Skeletal muscle tissue (tissue), 4 donors: Measurements from ENCODE around the gene ARHGEF6. TPM values are rescaled to one million over a fixed set of nuclear protein-coding genes. Genes with fewer than 3 reads are reported as not detected.
A peak's percentile ranks its signal among the peaks of the same experiment; 100 is the strongest.
"Not testable (repeated sequence)": the region's sequence is repeated elsewhere in the genome, so short reads cannot be mapped to it uniquely, and the experiment has no call there.

Experiments
- H3K27ac ChIP-seq: one replicate; pipeline ENCODE4 v1.7.0; 2013; ENCODE audit warnings: mild to moderate bottlenecking, low read depth, low read length, inconsistent platforms
- H3K27me3 ChIP-seq, 3 donors: one replicate each; pipeline ENCODE4 v1.7.0; 2013; ENCODE audit warnings: low read length in 3 of 3; ENCODE audit not compliant: control insufficient read depth in 3 of 3, insufficient read depth in 3 of 3
- H3K36me3 ChIP-seq, 3 donors: one replicate each; pipeline ENCODE4 v1.7.0; 2013; ENCODE audit warnings: low read length in 3 of 3; ENCODE audit not compliant: control insufficient read depth in 3 of 3, insufficient read depth in 3 of 3
- H3K4me1 ChIP-seq, 3 donors: one replicate each; pipeline ENCODE4 v1.7.0; 2013; ENCODE audit warnings: low read length in 3 of 3, mild to moderate bottlenecking in 3 of 3; ENCODE audit not compliant: control insufficient read depth in 3 of 3, insufficient read depth in 3 of 3
- H3K4me3 ChIP-seq, 3 donors: one replicate each; pipeline ENCODE4 v1.7.0; 2013; ENCODE audit warnings: low read length in 3 of 3
- H3K9ac ChIP-seq, 3 donors: one replicate each; pipeline ENCODE4 v1.7.0; 2013; ENCODE audit warnings: low read length in 3 of 3, mild to moderate bottlenecking in 3 of 3, moderate library complexity in 2 of 3, low read depth in 1 of 3
- H3K9me3 ChIP-seq, 3 donors: one replicate each; pipeline ENCODE4 v1.7.0; 2013; ENCODE audit warnings: low read length in 3 of 3; ENCODE audit not compliant: control insufficient read depth in 3 of 3
- total RNA-seq: library from RNA; depleted of rRNA; stranded (reverse); fragments of >200 nt; gene quantifications from one replicate; pipeline ENCODE4 v1.2.3, GENCODE V29; 2014
- donor health status: Osteomylitis.

Gene ARHGEF6, protein sequence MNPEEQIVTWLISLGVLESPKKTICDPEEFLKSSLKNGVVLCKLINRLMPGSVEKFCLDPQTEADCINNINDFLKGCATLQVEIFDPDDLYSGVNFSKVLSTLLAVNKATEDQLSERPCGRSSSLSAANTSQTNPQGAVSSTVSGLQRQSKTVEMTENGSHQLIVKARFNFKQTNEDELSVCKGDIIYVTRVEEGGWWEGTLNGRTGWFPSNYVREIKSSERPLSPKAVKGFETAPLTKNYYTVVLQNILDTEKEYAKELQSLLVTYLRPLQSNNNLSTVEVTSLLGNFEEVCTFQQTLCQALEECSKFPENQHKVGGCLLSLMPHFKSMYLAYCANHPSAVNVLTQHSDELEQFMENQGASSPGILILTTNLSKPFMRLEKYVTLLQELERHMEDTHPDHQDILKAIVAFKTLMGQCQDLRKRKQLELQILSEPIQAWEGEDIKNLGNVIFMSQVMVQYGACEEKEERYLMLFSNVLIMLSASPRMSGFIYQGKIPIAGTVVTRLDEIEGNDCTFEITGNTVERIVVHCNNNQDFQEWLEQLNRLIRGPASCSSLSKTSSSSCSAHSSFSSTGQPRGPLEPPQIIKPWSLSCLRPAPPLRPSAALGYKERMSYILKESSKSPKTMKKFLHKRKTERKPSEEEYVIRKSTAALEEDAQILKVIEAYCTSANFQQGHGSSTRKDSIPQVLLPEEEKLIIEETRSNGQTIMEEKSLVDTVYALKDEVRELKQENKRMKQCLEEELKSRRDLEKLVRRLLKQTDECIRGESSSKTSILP
- 25.6 TPM for total RNA-seq

DNA sequence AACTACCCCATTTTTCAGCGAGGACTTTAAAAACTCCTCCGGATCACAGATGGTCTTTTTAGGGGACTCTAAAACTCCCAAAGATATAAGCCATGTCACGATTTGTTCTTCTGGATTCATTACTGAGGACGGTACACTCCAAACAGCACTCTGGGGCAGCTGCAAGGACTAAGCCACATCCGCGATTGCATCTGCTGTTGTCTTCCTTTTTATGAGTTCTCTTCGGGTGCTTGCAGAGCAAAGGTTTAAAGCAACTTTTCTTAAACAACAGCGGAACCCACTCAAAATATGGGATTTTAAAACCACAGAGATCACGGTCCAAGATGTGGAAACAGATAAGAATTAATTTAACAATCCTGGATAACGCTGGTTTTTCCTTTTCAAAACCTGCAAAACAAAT lies at the start of gene ARHGEF6:
Gene ARHGEF6, minus strand, starts transcription at position 170 of the 400 bp plus-strand sequence. Its CDS starts 50 bp downstream, at position 120.
- Histone ChIP-seq H3K27ac (peak within 1 kb of the TSS; percentile 43), H3K9me3 (no peaks in the 10 kb centered on the region), H3K27me3 (no peaks in the 10 kb centered on the region), H3K4me3 (peak within 1 kb of the TSS; percentile 63 to 78 (median 73)), H3K36me3 (no peaks in the 10 kb centered on the region), H3K9ac (peak within 1 kb of the TSS; percentile 64 to 78 (median 65)), H3K4me1 (peaks cover 0 to 16% (median 7%) of the 10 kb centered on the region in 3 donors)

DNA sequence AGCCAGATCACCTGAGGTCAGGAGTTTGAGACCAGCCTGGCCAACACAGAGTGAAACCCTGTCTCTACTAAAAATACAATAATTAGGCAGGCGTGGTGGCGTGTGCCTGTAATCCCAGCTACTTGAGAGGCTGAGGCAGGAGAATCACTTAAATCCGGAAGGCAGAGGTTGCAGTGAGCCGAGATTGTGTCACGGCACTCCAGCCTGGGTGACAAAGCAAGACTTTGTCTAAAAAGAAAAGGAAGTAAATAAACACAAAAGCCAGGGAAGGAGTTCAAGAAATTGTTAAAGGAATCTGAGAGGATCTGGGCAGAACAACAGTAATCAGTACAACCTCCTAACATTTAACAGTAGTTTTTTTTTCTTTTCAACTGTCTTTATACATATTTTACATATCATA lies 48.7 kb upstream of the ARHGEF6 start:
- H3K36me3 ChIP-seq, result peaks cover 0 to 3% (median 0%) of the 10 kb centered on the region in 3 donors
- H3K4me1 ChIP-seq, result peaks cover 0 to 2% (median 0%) of the 10 kb centered on the region in 3 donors
- H3K9ac ChIP-seq, result no peak overlapping the region
- no peak overlapping the region for H3K4me3 ChIP-seq
- no peaks in the 10 kb centered on the region for H3K27me3 ChIP-seq
- no peaks in the 10 kb centered on the region for H3K9me3 ChIP-seq
- H3K27ac ChIP-seq, result no peak overlapping the region

DNA sequence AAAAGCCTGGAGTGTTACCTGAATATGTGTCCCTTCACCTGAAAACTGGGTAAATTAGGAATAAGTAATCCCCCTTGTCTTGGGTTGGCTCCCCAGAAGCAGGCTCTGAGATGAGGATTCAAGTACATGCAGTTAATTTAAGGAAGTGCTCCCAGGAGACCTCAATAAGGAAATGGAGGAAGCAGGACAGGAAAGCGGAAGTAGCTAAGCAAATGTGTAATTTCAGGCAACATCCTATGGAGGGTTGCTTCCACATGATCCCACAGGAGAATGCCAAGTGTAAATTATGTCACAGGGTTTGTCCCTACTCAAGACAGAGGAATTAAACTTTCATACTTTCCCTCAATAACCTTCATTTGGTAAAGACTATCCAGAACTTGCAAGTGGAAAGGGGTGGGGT lies 48.1 kb upstream of the ARHGEF6 start:
- peaks cover 0 to 2% (median 0%) of the 10 kb centered on the region in 3 donors for H3K4me1 ChIP-seq
- H3K27ac ChIP-seq, result no peak overlapping the region
- H3K9me3 ChIP-seq, result no peaks in the 10 kb centered on the region
- no peaks in the 10 kb centered on the region for H3K27me3 ChIP-seq
- no peak overlapping the region for H3K4me3 ChIP-seq
- H3K9ac ChIP-seq, result no peak overlapping the region
- peaks cover 0 to 3% (median 2%) of the 10 kb centered on the region in 3 donors for H3K36me3 ChIP-seq

DNA sequence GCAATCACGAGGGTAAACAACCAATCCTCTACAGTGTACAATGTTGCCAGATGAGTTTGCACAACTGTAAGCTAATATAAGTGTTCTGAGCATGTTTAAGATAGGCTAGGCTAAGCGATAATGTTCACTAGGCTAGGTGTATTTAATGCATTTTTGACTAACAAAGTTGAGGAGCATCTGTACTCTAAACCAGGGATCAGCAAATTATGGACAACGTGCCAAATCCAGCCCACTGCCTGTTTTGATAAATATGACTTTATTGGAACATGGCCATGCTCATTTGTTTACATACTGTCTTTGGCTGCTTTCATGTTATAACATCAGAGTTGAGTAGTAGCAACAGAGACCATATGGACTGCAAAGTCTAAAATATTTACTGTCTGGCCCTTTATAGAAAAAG lies 46.3 kb upstream of the ARHGEF6 start:
- Histone ChIP-seq H3K27ac (no peak overlapping the region), H3K4me1 (peaks cover 0 to 2% (median 0%) of the 10 kb centered on the region in 3 donors), H3K9me3 (no peaks in the 10 kb centered on the region), H3K4me3 (no peak overlapping the region), H3K9ac (no peak overlapping the region), H3K27me3 (no peaks in the 10 kb centered on the region), H3K36me3 (peaks cover 0 to 3% (median 2%) of the 10 kb centered on the region in 3 donors)

DNA sequence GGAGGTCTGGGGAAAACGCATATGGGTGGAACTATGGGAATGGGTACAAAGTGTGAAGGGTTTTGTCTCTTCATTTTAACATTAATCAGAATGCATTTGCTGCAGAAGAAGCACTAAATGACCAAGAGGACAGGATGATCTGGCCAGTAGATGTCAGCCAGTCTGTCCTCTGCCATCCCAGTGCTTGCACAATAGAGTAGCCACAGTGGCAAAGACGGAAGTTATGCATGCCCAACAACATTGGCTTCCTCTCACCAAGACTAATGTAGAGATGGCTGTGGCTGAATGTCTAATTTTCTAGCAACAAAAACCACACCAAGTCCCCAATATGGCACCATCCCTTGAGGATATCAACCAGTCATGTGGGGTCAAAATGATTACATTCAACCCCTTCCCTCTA lies 45.0 kb upstream of the ARHGEF6 start:
- no peaks in the 10 kb centered on the region for H3K27me3 ChIP-seq
- H3K9me3 ChIP-seq, result no peaks in the 10 kb centered on the region
- no peak overlapping the region for H3K4me3 ChIP-seq
- H3K4me1 ChIP-seq, result peaks cover 0 to 2% (median 0%) of the 10 kb centered on the region in 3 donors
- peaks cover 0 to 6% (median 3%) of the 10 kb centered on the region in 3 donors for H3K36me3 ChIP-seq
- no peak overlapping the region for H3K27ac ChIP-seq
- no peak overlapping the region for H3K9ac ChIP-seq

DNA sequence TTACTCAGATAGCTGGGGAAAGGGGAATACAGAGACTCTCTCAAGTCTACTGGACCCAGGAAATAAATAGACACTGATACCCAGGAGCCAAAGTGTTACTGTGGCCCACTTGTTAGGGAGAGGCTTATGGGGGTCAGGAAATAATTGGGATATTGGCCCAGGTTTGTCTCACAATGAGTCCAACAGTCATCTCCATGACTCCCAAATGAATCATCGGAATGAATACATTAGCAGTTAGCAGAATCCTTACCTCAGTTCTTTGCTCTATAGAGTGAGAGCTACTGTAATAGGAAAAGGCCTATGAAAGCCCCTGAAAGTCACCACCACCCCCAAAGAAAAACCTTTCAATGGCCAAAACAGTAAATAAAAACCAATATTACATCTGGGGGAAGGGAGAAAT lies 42.4 kb upstream of the ARHGEF6 start:
- H3K36me3 ChIP-seq, result peaks cover 0 to 8% (median 2%) of the 10 kb centered on the region in 3 donors
- no peak overlapping the region for H3K27ac ChIP-seq
- no peak overlapping the region for H3K4me3 ChIP-seq
- H3K9me3 ChIP-seq, result no peaks in the 10 kb centered on the region
- no peak overlapping the region for H3K9ac ChIP-seq
- H3K4me1 ChIP-seq, result no peaks in the 10 kb centered on the region
- H3K27me3 ChIP-seq, result no peaks in the 10 kb centered on the region

DNA sequence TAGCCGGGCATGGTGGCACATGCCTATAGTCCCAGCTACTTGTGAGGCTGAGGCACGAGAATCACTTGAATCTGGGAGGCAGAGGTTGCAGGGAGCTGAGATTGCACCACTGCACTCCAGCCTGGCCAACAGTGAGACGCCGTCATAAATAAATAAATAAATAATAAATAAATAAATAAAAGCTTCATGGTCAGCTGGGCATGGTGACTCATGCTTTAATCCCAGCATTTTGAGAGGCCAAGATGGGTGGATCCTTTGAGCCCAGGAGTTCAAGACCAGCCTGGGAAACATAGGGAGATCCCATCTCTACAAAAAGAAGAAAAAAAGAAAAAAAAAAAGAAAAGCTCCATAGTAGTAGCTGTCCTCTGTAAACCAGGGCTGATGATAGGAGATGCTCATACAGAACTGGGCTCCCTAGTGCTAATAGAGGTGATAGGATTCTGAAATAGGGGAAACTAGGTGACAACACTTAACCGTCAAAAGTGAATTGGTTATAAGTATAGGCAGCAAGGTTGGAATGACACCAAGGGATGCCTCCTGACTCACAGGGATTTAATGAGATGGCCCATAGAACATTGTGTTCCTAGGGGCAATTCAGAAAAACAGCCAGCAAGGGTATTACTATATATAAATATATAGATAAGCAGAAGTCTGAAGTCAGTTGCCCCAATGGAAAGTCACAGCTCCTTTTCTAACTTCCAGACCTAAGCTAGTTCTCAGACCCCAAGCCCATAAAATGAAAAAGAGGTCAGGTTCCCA lies 41.8 kb upstream of the ARHGEF6 start:
- no peak overlapping the region for H3K27ac ChIP-seq

DNA sequence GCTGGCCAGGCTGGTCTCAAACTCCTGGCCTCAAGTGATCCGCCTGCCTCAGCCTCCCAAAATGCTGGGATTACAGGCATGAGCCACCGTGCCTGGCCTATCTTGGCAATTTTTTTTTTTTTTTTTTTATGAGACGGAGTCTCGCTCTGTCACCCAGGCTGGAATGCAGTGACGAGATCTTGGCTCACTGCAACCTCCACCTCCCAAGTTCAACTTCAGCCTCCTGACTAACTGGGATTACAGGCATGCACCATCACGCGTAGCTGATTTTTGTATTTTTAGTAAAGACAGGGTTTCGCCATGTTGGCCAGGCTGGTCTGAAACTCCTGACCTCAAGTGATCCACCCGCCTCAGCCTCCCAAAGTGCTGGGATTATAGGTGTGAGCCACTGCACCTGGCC lies 39.0 kb upstream of the ARHGEF6 start:
- H3K9me3 ChIP-seq, H3K36me3 ChIP-seq, H3K27ac ChIP-seq, H3K4me1 ChIP-seq, H3K27me3 ChIP-seq, H3K4me3 ChIP-seq, H3K9ac ChIP-seq: not testable (repeated sequence)

More for the DNA sequence above, 41.8 kb upstream of the ARHGEF6 start:
- no peak overlapping the region for H3K9ac ChIP-seq
- H3K27me3 ChIP-seq, result no peaks in the 10 kb centered on the region
- no peaks in the 10 kb centered on the region for H3K4me1 ChIP-seq
- no peak overlapping the region for H3K4me3 ChIP-seq
- H3K9me3 ChIP-seq, result no peaks in the 10 kb centered on the region
- peaks cover 0 to 8% (median 2%) of the 10 kb centered on the region in 3 donors for H3K36me3 ChIP-seq

DNA sequence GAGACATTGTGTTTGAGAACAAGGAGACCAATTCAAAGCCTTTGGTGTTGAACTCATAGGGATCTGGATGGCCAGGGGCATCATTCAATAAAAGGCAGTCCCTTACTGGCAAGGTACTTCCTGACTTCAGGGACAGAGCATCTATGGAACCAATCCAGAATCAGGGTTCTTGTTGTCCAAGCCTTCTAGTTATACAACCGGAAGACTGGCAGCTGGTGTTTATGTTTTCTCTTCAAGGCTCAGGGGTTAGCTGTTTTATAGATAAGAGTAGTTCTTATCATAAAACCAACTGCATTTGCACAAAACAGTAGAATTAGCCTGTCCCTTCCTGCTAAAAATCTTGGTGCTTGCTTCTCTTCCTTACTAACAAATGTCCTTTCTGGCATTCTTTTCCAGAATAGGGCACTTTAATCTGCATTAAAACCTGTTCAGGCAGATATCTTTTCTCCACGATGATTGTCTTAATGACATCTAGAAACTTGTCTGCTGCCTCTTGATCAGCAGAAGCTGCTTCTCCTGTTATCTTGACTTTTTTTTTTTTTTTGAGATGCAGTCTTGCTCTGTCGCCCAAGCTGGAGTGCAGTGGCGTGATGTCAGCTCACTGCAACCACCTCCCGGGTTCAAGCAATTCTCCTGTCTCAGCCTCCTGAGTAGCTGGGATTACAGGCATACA lies 38.4 kb upstream of the ARHGEF6 start:
- H3K9me3 ChIP-seq, result no peaks in the 10 kb centered on the region
- no peak overlapping the region for H3K9ac ChIP-seq
- peaks cover 0 to 6% (median 2%) of the 10 kb centered on the region in 3 donors for H3K36me3 ChIP-seq
- H3K4me3 ChIP-seq, result no peak overlapping the region
- H3K27me3 ChIP-seq, result no peaks in the 10 kb centered on the region
- H3K27ac ChIP-seq, result no peak overlapping the region
- no peaks in the 10 kb centered on the region for H3K4me1 ChIP-seq
